IPS-11a (cell line): ENCODE measurements around the gene TMEM150C.
A peak's percentile ranks its signal among the peaks of the same experiment; 100 is the strongest.
"Not testable (repeated sequence)": the region's sequence is repeated elsewhere in the genome, so short reads cannot be mapped to it uniquely, and the experiment has no call there.

Source experiments
- H3K4me3 ChIP-seq: one replicate; pipeline ENCODE4 v1.5.1; 2013; ENCODE audit warnings: low read depth, low read length, control low read depth

Gene TMEM150C

DNA sequence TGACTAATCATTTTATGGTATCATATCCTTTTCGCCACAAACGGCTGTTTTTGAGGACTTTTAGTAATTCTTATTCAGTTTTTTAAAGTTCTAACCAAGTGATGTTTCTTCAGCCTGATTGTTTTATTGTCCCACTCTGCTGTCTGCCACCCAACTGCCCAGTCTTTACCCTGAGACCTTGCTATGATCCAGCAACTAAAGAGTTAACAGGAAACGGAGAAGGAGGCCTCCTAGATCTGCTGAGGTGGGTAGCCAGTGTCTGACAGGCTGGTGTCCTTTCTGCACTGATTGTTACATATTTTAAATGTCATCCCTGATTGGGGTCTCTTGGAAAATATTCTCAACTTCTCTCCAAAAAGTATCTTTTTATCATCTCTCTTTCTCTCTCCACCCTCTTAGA lies 7.9 kb upstream of the TMEM150C start:
- no peak overlapping the region for H3K4me3 ChIP-seq

DNA sequence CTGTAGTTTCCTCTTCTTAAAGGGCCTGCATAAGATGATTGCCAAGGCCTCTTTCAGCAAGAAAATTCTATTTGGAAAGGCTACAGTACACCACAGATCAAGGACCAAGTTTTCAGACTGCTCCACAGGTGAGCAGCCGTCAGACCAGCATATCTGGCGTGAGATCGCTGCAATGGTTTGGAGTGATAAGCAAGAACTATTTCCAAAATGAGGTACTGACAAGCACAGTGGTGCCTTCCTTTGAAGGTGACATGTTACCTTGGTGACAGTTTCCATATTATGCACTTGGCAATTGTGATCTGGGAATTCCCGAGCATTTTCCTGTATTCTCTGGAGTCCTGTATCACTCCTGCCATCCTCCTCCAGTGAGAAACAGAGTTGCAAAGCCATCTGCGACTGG lies 7.3 kb upstream of the TMEM150C start:
- no peak overlapping the region for H3K4me3 ChIP-seq

DNA sequence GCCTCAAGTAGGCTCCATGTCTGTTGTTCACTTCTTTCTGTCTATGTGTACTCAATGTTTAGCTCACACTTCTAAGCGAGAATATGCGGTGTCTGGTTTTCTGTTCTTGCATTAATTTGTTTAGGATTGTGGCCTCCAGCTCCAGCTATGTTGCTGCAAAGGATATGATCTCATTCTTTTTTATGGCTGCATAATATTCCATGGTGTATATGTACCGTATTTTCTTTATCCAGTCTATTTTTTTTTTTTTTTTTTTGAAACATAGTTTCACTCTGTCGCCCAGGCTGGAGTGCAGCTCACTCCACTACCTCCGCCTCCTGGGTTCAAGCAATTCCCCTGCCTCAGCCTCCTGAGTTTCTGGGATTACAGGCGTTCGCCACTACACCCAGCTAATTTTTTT lies 5.7 kb upstream of the TMEM150C start:
- no peak overlapping the region for H3K4me3 ChIP-seq

DNA sequence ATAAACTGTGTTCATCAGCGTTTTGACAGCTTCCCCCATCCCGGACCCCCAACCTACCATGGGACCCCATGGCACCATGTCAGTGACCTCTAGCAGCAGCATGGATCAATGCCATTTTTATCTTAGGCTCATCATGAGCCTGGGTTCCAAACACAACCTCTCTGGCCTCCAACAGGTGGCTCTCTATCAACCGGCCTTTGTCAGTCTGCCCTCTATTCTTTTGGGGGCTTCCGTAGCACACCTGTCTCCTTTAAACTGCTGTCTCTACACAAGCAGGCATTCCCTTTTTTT lies 721 bp upstream of the TMEM150C start:
- peak overlapping the region; percentile 27 for H3K4me3 ChIP-seq

DNA sequence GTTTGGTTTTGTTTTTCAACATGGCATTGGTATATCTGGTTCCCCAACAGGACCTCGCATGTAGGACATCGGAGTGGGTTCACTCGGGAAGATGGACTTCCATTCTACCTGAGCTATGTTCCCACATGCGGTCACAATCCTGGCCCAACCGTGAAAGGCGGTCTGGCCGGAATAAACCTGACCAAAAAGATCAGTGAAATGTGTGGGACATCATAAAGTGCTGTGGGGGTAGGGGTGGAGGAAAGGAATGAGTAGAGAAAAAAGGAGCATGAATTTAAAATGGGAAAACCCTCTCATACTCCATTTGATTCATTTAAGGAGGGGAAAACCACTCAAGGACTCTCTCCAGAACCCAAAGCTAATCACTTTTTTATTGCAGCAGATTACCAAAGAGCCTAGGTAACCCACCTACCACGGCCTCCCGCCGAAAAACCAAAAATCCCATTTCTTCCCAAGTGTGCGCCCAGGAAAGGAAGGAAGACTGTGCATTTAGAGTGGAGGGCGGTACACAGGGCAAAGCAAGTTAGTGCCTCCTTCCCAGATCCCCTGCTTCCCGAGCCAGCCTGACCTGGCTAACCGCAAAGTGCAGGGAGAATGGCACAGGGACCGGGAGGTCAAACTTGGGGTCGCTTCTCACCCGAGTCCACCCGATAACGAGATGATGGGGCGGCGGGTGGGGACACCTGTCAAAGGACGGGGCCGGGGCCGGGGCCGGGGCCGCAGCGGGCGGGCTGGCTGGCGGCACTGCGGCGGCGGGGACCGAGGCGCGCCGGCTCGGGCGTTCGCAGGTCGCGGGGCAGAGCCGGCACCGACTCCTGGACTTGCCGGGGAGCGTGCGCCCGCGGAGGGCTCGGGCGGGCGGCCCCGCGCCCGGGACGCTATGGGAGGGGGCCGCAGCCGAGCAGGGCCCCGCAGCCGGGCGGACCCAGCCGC lies 669 bp downstream of the TMEM150C start:
- peak overlapping the region; percentile 51 for H3K4me3 ChIP-seq

DNA sequence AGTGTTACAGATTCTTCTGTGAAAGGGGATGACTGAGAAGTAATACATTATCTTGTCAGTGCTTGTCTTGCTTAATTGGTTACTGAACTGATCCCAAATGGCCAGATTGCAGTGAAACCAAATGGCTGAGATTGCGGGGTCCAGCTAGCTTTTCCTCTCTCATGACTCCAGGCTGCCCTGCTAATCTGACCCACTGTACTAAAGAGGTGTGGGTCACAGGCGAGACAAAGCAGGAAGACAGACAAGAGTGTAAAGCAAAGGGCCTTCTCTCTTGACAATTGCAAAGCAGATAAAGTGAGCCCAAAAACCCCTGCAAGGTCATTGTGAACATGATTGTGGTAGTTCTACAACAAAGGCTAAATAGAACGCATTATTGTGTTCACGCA lies 2.1 kb downstream of the TMEM150C start:
- H3K4me3 ChIP-seq = no peak overlapping the region

DNA sequence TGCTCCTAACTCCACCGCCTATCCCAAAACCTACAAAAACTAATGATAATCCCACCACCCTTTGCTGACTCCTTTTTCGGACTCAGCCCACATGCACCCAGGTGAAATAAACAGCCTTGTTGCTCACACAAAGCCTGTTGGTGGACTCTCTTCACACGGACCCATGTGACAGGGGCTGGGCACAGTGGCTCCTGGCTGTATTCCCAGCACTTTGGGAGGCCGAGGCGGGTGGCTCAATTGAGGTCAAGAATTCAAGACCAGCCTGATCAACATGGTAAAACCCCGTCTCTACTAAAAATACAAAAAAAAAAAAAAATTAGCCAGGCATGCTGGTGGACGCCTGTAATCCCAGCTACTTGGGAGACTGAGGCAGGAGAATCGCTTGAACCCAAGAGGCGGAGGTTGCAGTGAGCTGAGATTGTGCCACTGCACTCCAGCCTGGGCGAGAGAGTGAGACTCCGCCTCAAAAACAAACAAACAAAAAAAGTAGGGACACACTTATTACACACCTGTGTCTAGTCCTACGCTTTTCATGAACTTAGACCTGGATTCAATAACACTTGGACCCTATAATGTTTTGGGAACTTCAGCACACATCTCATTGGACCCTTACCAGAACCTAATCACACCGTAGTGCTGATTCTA lies 2.6 kb downstream of the TMEM150C start:
- not testable (repeated sequence) for H3K4me3 ChIP-seq

DNA sequence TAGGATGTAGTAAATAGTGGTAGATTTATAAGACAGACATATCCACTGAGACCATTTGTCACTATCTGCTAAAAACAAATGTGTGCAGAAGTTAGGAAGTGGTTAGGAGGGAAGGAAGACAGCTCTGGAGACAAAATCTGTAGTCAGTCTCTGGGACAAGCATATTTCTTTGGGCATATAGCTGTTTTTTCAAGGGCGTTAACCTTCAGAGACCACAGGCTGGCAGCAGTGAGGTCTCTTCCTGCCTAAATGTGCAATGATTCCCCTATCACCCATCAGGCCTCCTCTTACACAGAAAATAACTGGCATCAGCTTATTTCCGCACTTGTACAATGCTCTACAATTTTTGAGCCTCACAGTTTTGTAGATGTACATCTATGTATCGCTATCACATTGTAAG lies 6.5 kb downstream of the TMEM150C start:
- no peak overlapping the region for H3K4me3 ChIP-seq

- H3K4me3 ChIP-seq = no peak overlapping the region
Observed at GRCh38 chr4:82553020-82553419, 8.8 kb downstream of the TMEM150C start.

GRCh38 chr4:82551734-82552133 lies 10.1 kb downstream of the TMEM150C start:
- no peak overlapping the region for H3K4me3 ChIP-seq

GRCh38 chr4:82547850-82548249 lies 13.9 kb downstream of the TMEM150C start:
- not testable (repeated sequence) for H3K4me3 ChIP-seq

- no peak overlapping the region for H3K4me3 ChIP-seq
Observed at GRCh38 chr4:82543131-82543530, 18.7 kb downstream of the TMEM150C start.

DNA sequence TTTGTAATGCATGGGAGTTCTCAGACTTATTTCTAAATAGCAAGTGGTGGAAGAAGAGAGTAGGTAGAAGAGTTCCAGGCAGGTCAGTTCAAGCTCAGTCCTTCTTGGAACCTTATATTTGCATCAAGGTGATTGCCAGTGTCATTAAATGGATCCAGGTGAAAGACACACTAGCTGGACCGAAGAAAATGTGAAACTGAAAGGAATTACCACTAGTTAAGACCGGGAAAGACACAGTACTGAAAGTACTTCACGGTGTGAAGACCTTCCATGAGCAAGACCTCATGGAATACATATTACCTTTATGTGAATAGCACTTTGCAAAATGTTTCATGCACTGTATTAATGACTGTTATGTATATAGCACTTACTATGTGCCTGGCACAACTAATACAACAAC lies 19.1 kb downstream of the TMEM150C start:
- no peak overlapping the region for H3K4me3 ChIP-seq

DNA sequence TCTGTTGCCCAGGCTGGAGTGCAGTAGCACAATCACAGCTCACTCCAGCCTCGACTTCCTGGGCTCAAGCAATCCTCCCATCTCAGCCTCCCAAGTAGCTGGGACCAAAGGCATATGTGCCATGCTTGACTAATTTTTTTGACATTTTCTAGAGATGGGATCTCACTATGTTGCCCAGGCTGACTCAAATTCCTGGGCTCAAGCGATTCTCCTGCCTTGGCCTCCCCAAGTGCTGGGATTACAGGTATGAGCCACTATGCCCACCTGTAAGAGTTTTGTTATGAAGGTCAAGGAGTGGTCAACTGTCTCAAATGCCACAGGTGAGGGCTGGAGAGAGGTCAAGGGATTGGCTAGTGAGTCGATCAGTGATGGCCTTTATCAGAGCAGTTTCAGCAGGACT lies 32.5 kb downstream of the TMEM150C start:
- no peak overlapping the region for H3K4me3 ChIP-seq

- H3K4me3 ChIP-seq = no peak overlapping the region
Observed at GRCh38 chr4:82528868-82529267, 32.9 kb downstream of the TMEM150C start.

GRCh38 chr4:82528074-82528473 lies 33.7 kb downstream of the TMEM150C start:
- H3K4me3 ChIP-seq = no peak overlapping the region

DNA sequence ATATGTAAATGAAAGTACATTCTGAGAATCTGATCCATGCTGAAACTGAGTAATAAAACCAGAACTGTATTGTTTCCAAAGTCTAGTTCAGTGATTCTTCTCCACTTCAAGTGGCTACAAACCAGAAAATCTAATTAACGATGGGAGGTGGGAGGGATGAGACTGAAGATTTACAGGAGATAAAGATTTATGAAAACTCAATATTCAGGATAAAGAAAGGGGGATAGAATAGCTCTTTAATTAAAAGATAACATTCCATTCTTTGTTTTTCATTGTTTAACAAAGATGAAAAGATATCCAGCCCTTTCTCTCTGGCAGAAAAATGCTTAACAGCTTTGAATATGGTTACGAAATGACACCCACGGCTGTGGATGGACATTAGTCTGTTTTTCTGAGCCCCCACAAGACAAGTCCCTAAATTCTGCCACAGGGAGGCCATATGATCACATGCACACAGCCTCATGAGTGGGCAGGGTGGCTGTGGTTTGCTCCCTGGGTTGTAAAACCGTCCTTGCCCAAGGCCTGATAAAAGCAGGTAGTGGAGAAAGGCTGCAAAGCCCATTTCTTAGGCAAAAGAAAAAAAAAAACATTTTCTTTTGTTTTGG lies 36.4 kb downstream of the TMEM150C start:
- no peak overlapping the region for H3K4me3 ChIP-seq

DNA sequence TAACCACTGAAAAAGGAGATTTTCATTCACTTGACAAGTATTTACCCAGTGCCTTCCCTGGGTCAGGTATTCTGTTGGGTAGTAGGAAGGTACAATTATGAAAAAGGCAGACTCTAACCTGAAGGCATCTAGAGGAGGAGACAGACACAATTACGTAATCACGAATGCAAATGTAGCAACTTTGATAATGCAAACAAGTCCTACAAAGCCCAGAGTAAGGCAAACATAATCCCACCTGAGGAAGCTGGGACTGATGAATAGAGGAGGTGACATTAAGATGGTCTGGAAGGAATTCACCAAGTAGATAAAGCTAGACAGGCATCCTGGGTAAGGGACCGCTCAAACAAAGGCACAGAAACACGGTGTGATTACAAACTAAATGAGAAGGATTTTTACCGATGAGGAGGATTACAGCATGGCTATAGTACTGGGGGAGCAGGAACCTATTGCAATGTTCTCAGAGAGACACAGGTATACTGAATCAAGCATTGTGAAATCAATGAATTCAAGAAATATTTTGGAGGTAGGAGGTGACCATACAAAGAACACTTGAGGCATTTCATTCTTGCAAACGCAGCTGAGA lies 37.1 kb downstream of the TMEM150C start:
- H3K4me3 ChIP-seq = no peak overlapping the region

- no peak overlapping the region for H3K4me3 ChIP-seq
Observed at GRCh38 chr4:82523179-82523578, 38.6 kb downstream of the TMEM150C start.

GRCh38 chr4:82522472-82522871 lies 39.3 kb downstream of the TMEM150C start:
- no peak overlapping the region for H3K4me3 ChIP-seq

GRCh38 chr4:82521283-82521682 lies 40.5 kb downstream of the TMEM150C start:
- no peak overlapping the region for H3K4me3 ChIP-seq

GRCh38 chr4:82519776-82520175 lies 42.0 kb downstream of the TMEM150C start:
- no peak overlapping the region for H3K4me3 ChIP-seq
